ENCODE data around the gene TRAF4. TPM values are rescaled to one million over a fixed set of nuclear protein-coding genes. Genes with fewer than 3 reads are reported as not detected.

Gene TRAF4
- total RNA-seq, 3 donors from 2014 or later: 66.0 to 166 (median 126) TPM

GRCh38 chr17:28702026-28702751 lies 41.6 kb upstream of the TRAF4 start:
- ATAC-seq (no peak), DNase-seq (no peak)
- TF ChIP-seq, protein P1, sequence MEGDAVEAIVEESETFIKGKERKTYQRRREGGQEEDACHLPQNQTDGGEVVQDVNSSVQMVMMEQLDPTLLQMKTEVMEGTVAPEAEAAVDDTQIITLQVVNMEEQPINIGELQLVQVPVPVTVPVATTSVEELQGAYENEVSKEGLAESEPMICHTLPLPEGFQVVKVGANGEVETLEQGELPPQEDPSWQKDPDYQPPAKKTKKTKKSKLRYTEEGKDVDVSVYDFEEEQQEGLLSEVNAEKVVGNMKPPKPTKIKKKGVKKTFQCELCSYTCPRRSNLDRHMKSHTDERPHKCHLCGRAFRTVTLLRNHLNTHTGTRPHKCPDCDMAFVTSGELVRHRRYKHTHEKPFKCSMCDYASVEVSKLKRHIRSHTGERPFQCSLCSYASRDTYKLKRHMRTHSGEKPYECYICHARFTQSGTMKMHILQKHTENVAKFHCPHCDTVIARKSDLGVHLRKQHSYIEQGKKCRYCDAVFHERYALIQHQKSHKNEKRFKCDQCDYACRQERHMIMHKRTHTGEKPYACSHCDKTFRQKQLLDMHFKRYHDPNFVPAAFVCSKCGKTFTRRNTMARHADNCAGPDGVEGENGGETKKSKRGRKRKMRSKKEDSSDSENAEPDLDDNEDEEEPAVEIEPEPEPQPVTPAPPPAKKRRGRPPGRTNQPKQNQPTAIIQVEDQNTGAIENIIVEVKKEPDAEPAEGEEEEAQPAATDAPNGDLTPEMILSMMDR (IDR thresholded peaks at IDR 0.05): no peak
- peaks cover 16% of the 10 kb centered on the region for H3K36me3 ChIP-seq (ENCODE audit: low read depth)
- peaks cover 15% of the 10 kb centered on the region for H3K4me1 ChIP-seq (ENCODE audit: low read depth)
- H3K9me3 ChIP-seq: no peaks in the 10 kb centered on the region
- intact Hi-C loops (cut with DNase I, micrococcal nuclease): no loop called here
- no peak overlapping the region for H3K4me3 ChIP-seq

- peaks cover 9% of the 10 kb centered on the region for H3K4me1 ChIP-seq (ENCODE audit: low read depth)
- intact Hi-C loops (cut with DNase I, micrococcal nuclease): no loop called here
- no peak overlapping the region for H3K4me3 ChIP-seq
- TF ChIP-seq, protein P1 (IDR thresholded peaks at IDR 0.05): no peak
- H3K36me3 ChIP-seq (ENCODE audit: low read depth): peaks cover 16% of the 10 kb centered on the region
- no peak for DNase-seq
- no peak for ATAC-seq
- no peaks in the 10 kb centered on the region for H3K9me3 ChIP-seq
These were observed 41.1 kb upstream of the TRAF4 start for GRCh38 chr17:28702752-28703150.

- no peak for ATAC-seq
These were observed 40.1 kb upstream of the TRAF4 start for GRCh38 chr17:28703552-28704218.

GRCh38 chr17:28704219-28704858 lies 39.5 kb upstream of the TRAF4 start:
- H3K36me3 ChIP-seq (ENCODE audit: low read depth): peaks cover 16% of the 10 kb centered on the region
- intact Hi-C loops (cut with DNase I, micrococcal nuclease): no loop called here

More at GRCh38 chr17:28703552-28704218, 40.1 kb upstream of the TRAF4 start:
- no peak overlapping the region for H3K4me3 ChIP-seq
- H3K4me1 ChIP-seq (ENCODE audit: low read depth): peaks cover 2% of the 10 kb centered on the region
- peaks cover 16% of the 10 kb centered on the region for H3K36me3 ChIP-seq (ENCODE audit: low read depth)
- no peak for DNase-seq
- TF ChIP-seq, protein P1 (IDR thresholded peaks at IDR 0.05): no peak
- H3K9me3 ChIP-seq: no peaks in the 10 kb centered on the region
- intact Hi-C loops (cut with DNase I, micrococcal nuclease): no loop called here

DNA sequence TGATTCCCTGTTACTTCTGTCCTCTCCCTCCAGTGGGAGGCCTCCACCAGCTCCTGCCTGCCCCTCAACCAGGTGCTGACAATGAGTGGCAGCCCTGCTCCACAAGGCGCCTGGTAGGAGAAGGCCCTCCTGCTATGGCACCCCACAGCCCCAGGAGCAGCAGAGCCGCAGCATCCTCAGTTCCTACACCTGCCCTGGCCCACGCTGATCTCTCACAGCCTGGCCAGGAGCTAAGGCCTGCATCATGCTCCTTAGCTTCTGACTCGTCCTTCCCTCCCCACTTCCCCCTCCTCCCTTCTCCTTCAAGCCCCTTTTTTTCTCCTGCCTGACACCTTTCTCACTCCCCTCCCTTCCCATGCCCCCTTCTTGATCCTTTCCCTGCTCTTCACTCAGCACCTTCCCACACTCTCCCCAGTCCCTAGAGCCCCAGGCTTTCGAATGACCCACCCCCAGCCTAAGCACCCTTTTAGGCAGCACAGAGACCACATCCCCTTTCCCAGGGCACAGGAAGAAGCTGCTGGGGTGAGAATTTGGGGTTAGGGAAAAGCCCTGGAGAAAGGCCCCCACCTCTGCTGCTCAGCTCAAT lies 38.6 kb upstream of the TRAF4 start:
- H3K4me1 ChIP-seq (ENCODE audit: low read depth): peaks cover 7% of the 10 kb centered on the region
- ATAC-seq (no peak), DNase-seq (no peak)
- no peak overlapping the region for H3K4me3 ChIP-seq
- TF ChIP-seq, protein P1 (IDR thresholded peaks at IDR 0.05): no peak
- H3K9me3 ChIP-seq: no peaks in the 10 kb centered on the region
- H3K36me3 ChIP-seq (ENCODE audit: low read depth): peaks cover 10% of the 10 kb centered on the region
- intact Hi-C loops (cut with DNase I, micrococcal nuclease): no loop called here

More at GRCh38 chr17:28704219-28704858, 39.5 kb upstream of the TRAF4 start:
- TF ChIP-seq, protein P1 (IDR thresholded peaks at IDR 0.05): no peak
- Histone ChIP-seq H3K9me3 (no peaks in the 10 kb centered on the region), H3K4me3 (no peak overlapping the region), H3K4me1 (ENCODE audit: low read depth) (no peaks in the 10 kb centered on the region)
- no peak for DNase-seq
- ATAC-seq: no peak

All from mucosa of descending colon (tissue), 3 donors.